ENCODE data around the gene CHTOP. TPM values are rescaled to one million over a fixed set of nuclear protein-coding genes. Genes with fewer than 3 reads are reported as not detected.

CHTOP gene
- total and polyA plus RNA-seq, 4 donors = 51.2 to 76.6 (median 58.4) TPM

DNA sequence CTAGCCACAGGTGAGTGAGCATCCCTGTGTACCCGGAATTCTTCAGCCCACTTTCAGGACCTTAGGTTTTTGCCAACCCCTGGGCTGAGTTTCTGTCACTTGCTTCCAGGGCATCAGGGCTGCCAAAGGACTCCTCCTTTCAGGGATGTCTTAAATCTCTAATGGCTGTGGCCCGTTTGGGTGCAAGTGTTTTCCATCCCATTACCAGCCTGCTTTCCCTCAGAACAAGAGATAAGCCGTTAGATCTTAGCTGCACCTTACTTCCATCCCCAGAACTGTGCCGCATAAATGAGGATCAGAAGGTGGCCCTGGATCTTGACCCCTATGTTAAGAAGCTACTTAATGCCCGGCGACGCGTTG, 25.3 kb downstream of the CHTOP start:
- H3K27ac ChIP-seq (ENCODE audit: low read depth in 1 of 2, low read length in 1 of 2) = peak overlapping the region; percentile 95 to 99
- 26 to 45% methylated on average over 8 of the region's 8 CpGs for WGBS, 2 donors
- no peaks in the 10 kb centered on the region for H3K27me3 ChIP-seq (ENCODE audit: control insufficient read depth in 3 of 3, insufficient read depth in 3 of 3, low read length in 2 of 3)
- peak overlapping the region; percentile 84 to 96 for H3K9ac ChIP-seq (ENCODE audit: insufficient read depth in 1 of 2, low read length in 2 of 2)
- ATAC-seq (ENCODE audit: insufficient read depth, low FRiP score) = no peak
- H3K36me3 ChIP-seq (ENCODE audit: control insufficient read depth in 4 of 4, insufficient read depth in 4 of 4, low read length in 4 of 4) = peaks cover 17 to 23% (median 18%) of the 10 kb centered on the region in 4 donors
- TF ChIP-seq CTCF (IDR thresholded peaks at IDR 0.05; ENCODE audit: control extremely low read depth, extremely low read depth) = no peak
- no peaks in the 10 kb centered on the region for H3K9me3 ChIP-seq (ENCODE audit: control insufficient read depth in 4 of 4, insufficient read depth in 3 of 4, low read length in 3 of 4)
- peaks cover 0 to 8% (median 4%) of the 10 kb centered on the region in 5 donors for H3K4me1 ChIP-seq (ENCODE audit: control insufficient read depth in 5 of 5, insufficient read depth in 5 of 5, low read length in 5 of 5)
- H3K4me3 ChIP-seq = peak overlapping the region; percentile 67
- no peak for DNase-seq

DNA sequence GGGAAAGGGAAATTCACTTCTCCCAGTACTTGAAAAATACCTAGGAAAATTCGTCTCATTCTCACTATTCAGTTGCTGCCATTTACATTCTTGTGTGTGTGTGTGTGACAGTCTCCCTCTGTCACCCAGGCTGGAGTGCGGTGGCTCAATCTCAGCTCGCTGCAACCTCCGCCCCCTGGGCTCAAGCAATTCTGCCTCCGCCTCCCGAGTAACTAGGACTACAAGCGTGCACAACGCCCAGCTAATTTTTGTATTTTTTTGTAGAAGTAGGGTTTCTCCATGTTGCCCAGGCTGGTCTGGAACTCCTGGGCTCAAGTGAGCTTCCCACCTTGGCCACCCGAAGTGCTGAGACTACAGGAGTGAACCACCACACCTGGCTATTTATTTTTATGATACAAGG, 25.8 kb downstream of the CHTOP start:
- Histone ChIP-seq H3K27ac (ENCODE audit: low read depth in 1 of 2, low read length in 1 of 2) (no peak overlapping the region), H3K36me3 (ENCODE audit: control insufficient read depth in 4 of 4, insufficient read depth in 4 of 4, low read length in 4 of 4) (peaks cover 21 to 27% (median 23%) of the 10 kb centered on the region in 4 donors), H3K4me1 (ENCODE audit: control insufficient read depth in 5 of 5, insufficient read depth in 5 of 5, low read length in 5 of 5) (peaks cover 0 to 8% (median 4%) of the 10 kb centered on the region in 5 donors), H3K9me3 (ENCODE audit: control insufficient read depth in 4 of 4, insufficient read depth in 3 of 4, low read length in 3 of 4) (no peaks in the 10 kb centered on the region), H3K9ac (ENCODE audit: insufficient read depth in 1 of 2, low read length in 2 of 2) (peak overlapping the region in 1 of 2 donors; percentile 96), H3K27me3 (ENCODE audit: control insufficient read depth in 3 of 3, insufficient read depth in 3 of 3, low read length in 2 of 3) (no peaks in the 10 kb centered on the region), H3K4me3 (no peak overlapping the region)
- no peak for TF ChIP-seq CTCF (IDR thresholded peaks at IDR 0.05; ENCODE audit: control extremely low read depth, extremely low read depth)
- no peak for ATAC-seq (ENCODE audit: insufficient read depth, low FRiP score)
- WGBS, 2 donors = 72 to 85% methylated on average over 9 of the region's 9 CpGs
- DNase-seq = no peak

GRCh38 chr1:153661111-153661708, 27.3 kb downstream of the CHTOP start:
- Histone ChIP-seq H3K36me3 (ENCODE audit: control insufficient read depth in 4 of 4, insufficient read depth in 4 of 4, low read length in 4 of 4) (peaks cover 26 to 41% (median 32%) of the 10 kb centered on the region in 4 donors), H3K27me3 (ENCODE audit: control insufficient read depth in 3 of 3, insufficient read depth in 3 of 3, low read length in 2 of 3) (no peaks in the 10 kb centered on the region), H3K4me3 (no peak overlapping the region), H3K9ac (ENCODE audit: insufficient read depth in 1 of 2, low read length in 2 of 2) (no peak overlapping the region), H3K9me3 (ENCODE audit: control insufficient read depth in 4 of 4, insufficient read depth in 3 of 4, low read length in 3 of 4) (no peaks in the 10 kb centered on the region), H3K27ac (ENCODE audit: low read depth in 1 of 2, low read length in 1 of 2) (no peak overlapping the region), H3K4me1 (ENCODE audit: control insufficient read depth in 5 of 5, insufficient read depth in 5 of 5, low read length in 5 of 5) (peaks cover 0 to 8% (median 4%) of the 10 kb centered on the region in 5 donors)
- ATAC-seq (ENCODE audit: insufficient read depth, low FRiP score) (no peak), DNase-seq (no peak)
- TF ChIP-seq CTCF (IDR thresholded peaks at IDR 0.05; ENCODE audit: control extremely low read depth, extremely low read depth) = no peak
- WGBS, 2 donors = 69 to 70% methylated on average over 9 of the region's 9 CpGs

DNA sequence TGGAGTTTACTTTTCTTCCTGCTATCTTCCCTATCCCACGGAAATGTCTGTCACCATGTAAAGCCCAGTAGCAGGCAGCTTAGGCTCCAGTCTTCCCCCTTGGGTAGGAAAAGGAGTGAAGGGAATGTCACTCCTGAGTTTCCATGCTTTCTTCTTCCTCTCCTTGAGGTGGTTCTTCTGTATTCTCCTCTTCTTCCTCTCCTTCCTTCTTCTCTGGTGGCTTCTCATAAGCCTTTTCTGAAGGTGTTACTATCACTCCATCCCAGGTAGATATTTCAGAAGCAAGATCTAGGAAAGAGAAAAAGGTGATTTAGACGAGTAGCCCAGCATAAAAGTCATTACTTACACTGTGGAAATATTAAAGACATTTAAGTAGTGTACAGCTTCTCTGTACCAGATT, 28.4 kb downstream of the CHTOP start:
- ATAC-seq (ENCODE audit: insufficient read depth, low FRiP score) (no peak), DNase-seq (no peak)
- no peak for TF ChIP-seq CTCF (IDR thresholded peaks at IDR 0.05; ENCODE audit: control extremely low read depth, extremely low read depth)
- Histone ChIP-seq H3K4me1 (ENCODE audit: control insufficient read depth in 5 of 5, insufficient read depth in 5 of 5, low read length in 5 of 5) (peaks cover 0 to 8% (median 4%) of the 10 kb centered on the region in 5 donors), H3K9me3 (ENCODE audit: control insufficient read depth in 4 of 4, insufficient read depth in 3 of 4, low read length in 3 of 4) (no peaks in the 10 kb centered on the region), H3K27ac (ENCODE audit: low read depth in 1 of 2, low read length in 1 of 2) (peak overlapping the region in 1 of 2 donors; percentile 53), H3K4me3 (no peak overlapping the region), H3K36me3 (ENCODE audit: control insufficient read depth in 4 of 4, insufficient read depth in 4 of 4, low read length in 4 of 4) (peaks cover 26 to 46% (median 42%) of the 10 kb centered on the region in 4 donors), H3K27me3 (ENCODE audit: control insufficient read depth in 3 of 3, insufficient read depth in 3 of 3, low read length in 2 of 3) (no peaks in the 10 kb centered on the region), H3K9ac (ENCODE audit: insufficient read depth in 1 of 2, low read length in 2 of 2) (no peak overlapping the region)
- 55 to 78% methylated on average over 2 of the region's 2 CpGs for WGBS, 2 donors

All from lung (tissue), 12 donors.